ENCODE measurements around the gene PCNX3.
"Not testable (repeated sequence)": the region's sequence is repeated elsewhere in the genome, so short reads cannot be mapped to it uniquely, and the experiment has no call there.

The PCNX3 gene

GRCh38 chr11:65655570-65656332 lies 40.2 kb downstream of the PCNX3 start:
- no peak for DNase-seq (ENCODE audit: low read depth)

GRCh38 chr11:65657426-65657825 lies 41.9 kb downstream of the PCNX3 start:
- no peak for DNase-seq (ENCODE audit: low read depth)

- DNase-seq (ENCODE audit: low read depth) = no peak
Measured at GRCh38 chr11:65658174-65659021, 42.8 kb downstream of the PCNX3 start.

GRCh38 chr11:65660038-65660437 lies 44.5 kb downstream of the PCNX3 start:
- DNase-seq (ENCODE audit: low read depth) = no peak

GRCh38 chr11:65660908-65661307 lies 45.3 kb downstream of the PCNX3 start:
- DNase-seq (ENCODE audit: low read depth) = not testable (repeated sequence)

GRCh38 chr11:65661599-65662246 lies 46.1 kb downstream of the PCNX3 start:
- DNase-seq (ENCODE audit: low read depth) = no peak

- DNase-seq (ENCODE audit: low read depth) = no peak
Measured at GRCh38 chr11:65662247-65662798, 46.7 kb downstream of the PCNX3 start.

GRCh38 chr11:65662799-65663638 lies 47.4 kb downstream of the PCNX3 start, which contains the start of gene RELA:
Gene RELA, minus strand, starts transcription at chr11:65662916. Its CDS starts 84 bp downstream, at chr11:65662832.
- DNase-seq (ENCODE audit: low read depth) = peak; percentile 83

- DNase-seq (ENCODE audit: low read depth) = no peak
Measured at GRCh38 chr11:65663639-65664200, 48.1 kb downstream of the PCNX3 start.

- no peak for DNase-seq (ENCODE audit: low read depth)
Measured at GRCh38 chr11:65672180-65672860, 56.7 kb downstream of the PCNX3 start.

- no peak for DNase-seq (ENCODE audit: low read depth)
Measured at GRCh38 chr11:65672982-65673381, 57.4 kb downstream of the PCNX3 start.

GRCh38 chr11:65680192-65680743 lies 64.7 kb downstream of the PCNX3 start:
- DNase-seq (ENCODE audit: low read depth) = no peak

GRCh38 chr11:65683480-65683879 lies 67.9 kb downstream of the PCNX3 start:
- DNase-seq (ENCODE audit: low read depth) = not testable (repeated sequence)

- no peak for DNase-seq (ENCODE audit: low read depth)
Measured at GRCh38 chr11:65685981-65686380, 70.4 kb downstream of the PCNX3 start.
